Urinary bladder (tissue), 4 donors: ENCODE data around the gene CREB3. TPM values are rescaled to one million over a fixed set of nuclear protein-coding genes. Genes with fewer than 3 reads are reported as not detected.
A peak's percentile ranks its signal among the peaks of the same experiment; 100 is the strongest.

Source experiments
- DNase-seq: peaks from one replicate; pipeline ENCODE4 v3.0.0-alpha.2; 2015; ENCODE audit errors: extremely low spot score
- H3K27ac ChIP-seq: one replicate; pipeline ENCODE4 v1.5.1; 2013; ENCODE audit warnings: low read depth, mild to moderate bottlenecking, moderate library complexity
- H3K36me3 ChIP-seq: one replicate; pipeline ENCODE4 v1.6.1; 2013; ENCODE audit warnings: mild to moderate bottlenecking, moderate library complexity; ENCODE audit not compliant: insufficient read depth
- H3K4me1 ChIP-seq: one replicate; pipeline ENCODE4 v1.6.1; 2013; ENCODE audit warnings: mild to moderate bottlenecking, moderate library complexity; ENCODE audit not compliant: insufficient read depth
- H3K4me3 ChIP-seq: one replicate; pipeline ENCODE4 v1.5.1; 2013; ENCODE audit warnings: low read depth, low read length
- WGBS: extraction: QIAGEN DNeasy Blood & Tissue Kit; methylation state at CpG from one replicate; pipeline ENCODE4 v1.1.7; 2013; 5-methylcytosine and 5-hydroxymethylcytosine counted together
- polyA plus RNA-seq: library from polyadenylated mRNA; stranded (reverse); fragments of 200-250 nt; gene quantifications from one replicate; pipeline ENCODE4 v1.2.3, GENCODE V29; 2013
- total RNA-seq: library from RNA; depleted of rRNA; stranded (reverse); fragments of >200 nt; gene quantifications from one replicate; pipeline ENCODE4 v1.2.3, GENCODE V29; 2014
- donor health status: healthy with polysubstance abuse.
- donor health status: healthy.

CREB3 gene
- total and polyA plus RNA-seq, 2 donors, result 28.2 to 50.0 TPM

- no peak for DNase-seq
- no peak overlapping the region for H3K27ac ChIP-seq
- no peaks in the 10 kb centered on the region for H3K4me1 ChIP-seq
- no peak overlapping the region for H3K4me3 ChIP-seq
- no peaks in the 10 kb centered on the region for H3K36me3 ChIP-seq
- 90% methylated on average over 7 of the region's 7 CpGs for WGBS
Observed at GRCh38 chr9:35738924-35739323, 6.5 kb downstream of the CREB3 start.

- DNase-seq, result no peak
- Histone ChIP-seq H3K36me3 (no peaks in the 10 kb centered on the region), H3K4me3 (no peak overlapping the region), H3K27ac (no peak overlapping the region), H3K4me1 (no peaks in the 10 kb centered on the region)
- WGBS, result 90% methylated on average over 6 of the region's 6 CpGs
Observed at GRCh38 chr9:35740243-35740642, 7.8 kb downstream of the CREB3 start.

- no peak for DNase-seq
- H3K4me1 ChIP-seq, result peaks cover under 1% of the 10 kb centered on the region
- no peaks in the 10 kb centered on the region for H3K36me3 ChIP-seq
- no peak overlapping the region for H3K4me3 ChIP-seq
- WGBS, result 88% methylated on average over 7 of the region's 7 CpGs
- H3K27ac ChIP-seq, result no peak overlapping the region
Observed at GRCh38 chr9:35741740-35742139, 9.3 kb downstream of the CREB3 start.

- no peak overlapping the region for H3K27ac ChIP-seq
- H3K4me1 ChIP-seq, result peaks cover 5% of the 10 kb centered on the region
Observed at GRCh38 chr9:35743452-35743851, 11.0 kb downstream of the CREB3 start.

GRCh38 chr9:35743880-35744518, 11.5 kb downstream of the CREB3 start:
- WGBS, result 82% methylated on average over 8 of the region's 8 CpGs
- H3K4me1 ChIP-seq, result peaks cover 5% of the 10 kb centered on the region
- H3K36me3 ChIP-seq, result no peaks in the 10 kb centered on the region
- no peak for DNase-seq
- no peak overlapping the region for H3K4me3 ChIP-seq
- no peak overlapping the region for H3K27ac ChIP-seq

More at GRCh38 chr9:35743452-35743851, 11.0 kb downstream of the CREB3 start:
- H3K4me3 ChIP-seq, result no peak overlapping the region
- WGBS, result 64% methylated on average over 2 of the region's 2 CpGs
- H3K36me3 ChIP-seq, result no peaks in the 10 kb centered on the region
- no peak for DNase-seq

- peaks cover 5% of the 10 kb centered on the region for H3K4me1 ChIP-seq
- H3K4me3 ChIP-seq, result no peak overlapping the region
- no peaks in the 10 kb centered on the region for H3K36me3 ChIP-seq
- WGBS, result 61% methylated on average over 1 of the region's 1 CpG
- DNase-seq, result no peak
- H3K27ac ChIP-seq, result no peak overlapping the region
Observed at GRCh38 chr9:35745569-35745968, 13.1 kb downstream of the CREB3 start.

GRCh38 chr9:35746583-35746982, 14.1 kb downstream of the CREB3 start:
- peak overlapping the region; percentile 76 for H3K4me3 ChIP-seq
- WGBS, result 38% methylated on average over 3 of the region's 3 CpGs
- DNase-seq, result no peak
- H3K4me1 ChIP-seq, result peaks cover 5% of the 10 kb centered on the region
- no peak overlapping the region for H3K27ac ChIP-seq
- H3K36me3 ChIP-seq, result no peaks in the 10 kb centered on the region

- no peak overlapping the region for H3K27ac ChIP-seq
- H3K4me3 ChIP-seq, result peak overlapping the region; percentile 76
- WGBS, result under 1% methylated on average over 24 of the region's 24 CpGs
- H3K4me1 ChIP-seq, result peaks cover 5% of the 10 kb centered on the region
- DNase-seq, result no peak
- H3K36me3 ChIP-seq, result peaks cover 3% of the 10 kb centered on the region
Observed at GRCh38 chr9:35748242-35748857, 15.9 kb downstream of the CREB3 start.

- peaks cover 3% of the 10 kb centered on the region for H3K36me3 ChIP-seq
- peak within 1 kb of the TSS; percentile 94 for H3K27ac ChIP-seq
- H3K4me1 ChIP-seq, result peaks cover 5% of the 10 kb centered on the region
- DNase-seq, result no peak
- WGBS, result under 1% methylated on average over 69 of the region's 69 CpGs
- H3K4me3 ChIP-seq, result peak within 1 kb of the TSS; percentile 76
Observed at GRCh38 chr9:35748858-35749514, 16.5 kb downstream of the CREB3 start, which contains the start of the genes GBA2 and RGP1. TSS of gene GBA2 (minus strand) at chr9:35749228. CDS start at chr9:35748704, 524 bp downstream. TSS of gene RGP1 (plus strand) at chr9:35749287. CDS start at chr9:35749756, 469 bp downstream.

GRCh38 chr9:35749515-35750255, 17.2 kb downstream of the CREB3 start:
- peaks cover 5% of the 10 kb centered on the region for H3K4me1 ChIP-seq
- 4% methylated on average over 19 of the region's 19 CpGs for WGBS
- peak overlapping the region; percentile 76 for H3K4me3 ChIP-seq
- peak overlapping the region; percentile 94 for H3K27ac ChIP-seq
- H3K36me3 ChIP-seq, result peaks cover 3% of the 10 kb centered on the region
- no peak for DNase-seq

GRCh38 chr9:35750256-35750531, 17.7 kb downstream of the CREB3 start:
- H3K4me3 ChIP-seq, result no peak overlapping the region
- peaks cover 3% of the 10 kb centered on the region for H3K36me3 ChIP-seq
- peaks cover 5% of the 10 kb centered on the region for H3K4me1 ChIP-seq
- no peak overlapping the region for H3K27ac ChIP-seq
- DNase-seq, result no peak
- WGBS, result 64% methylated on average over 4 of the region's 4 CpGs

GRCh38 chr9:35753466-35753865, 21.0 kb downstream of the CREB3 start:
- Histone ChIP-seq H3K27ac (no peak overlapping the region), H3K4me1 (no peaks in the 10 kb centered on the region), H3K4me3 (no peak overlapping the region), H3K36me3 (peaks cover 3% of the 10 kb centered on the region)
- 90% methylated on average over 5 of the region's 5 CpGs for WGBS
- no peak for DNase-seq

- no peak within 1 kb of the TSS for H3K27ac ChIP-seq
- WGBS, result 43% methylated on average over 3 of the region's 3 CpGs
- H3K36me3 ChIP-seq, result peaks cover 3% of the 10 kb centered on the region
- no peaks in the 10 kb centered on the region for H3K4me1 ChIP-seq
- DNase-seq, result no peak
- H3K4me3 ChIP-seq, result no peak within 1 kb of the TSS
Observed at GRCh38 chr9:35754264-35754663, 21.8 kb downstream of the CREB3 start, which contains the start of gene MSMP. TSS of gene MSMP (minus strand) at chr9:35754276. CDS start at chr9:35754129, 147 bp downstream.
